ENCODE results near the gene FAF2.
"Not testable (repeated sequence)": the region's sequence is repeated elsewhere in the genome, so short reads cannot be mapped to it uniquely, and the experiment has no call there.

The FAF2 gene

GRCh38 chr5:176542135-176542595, 94.0 kb downstream of the FAF2 start:
- DNase-seq (ENCODE audit: low read depth in 2 of 3, low spot score in 1 of 3), result peak in 1 of 3 donors; percentile 58

DNA sequence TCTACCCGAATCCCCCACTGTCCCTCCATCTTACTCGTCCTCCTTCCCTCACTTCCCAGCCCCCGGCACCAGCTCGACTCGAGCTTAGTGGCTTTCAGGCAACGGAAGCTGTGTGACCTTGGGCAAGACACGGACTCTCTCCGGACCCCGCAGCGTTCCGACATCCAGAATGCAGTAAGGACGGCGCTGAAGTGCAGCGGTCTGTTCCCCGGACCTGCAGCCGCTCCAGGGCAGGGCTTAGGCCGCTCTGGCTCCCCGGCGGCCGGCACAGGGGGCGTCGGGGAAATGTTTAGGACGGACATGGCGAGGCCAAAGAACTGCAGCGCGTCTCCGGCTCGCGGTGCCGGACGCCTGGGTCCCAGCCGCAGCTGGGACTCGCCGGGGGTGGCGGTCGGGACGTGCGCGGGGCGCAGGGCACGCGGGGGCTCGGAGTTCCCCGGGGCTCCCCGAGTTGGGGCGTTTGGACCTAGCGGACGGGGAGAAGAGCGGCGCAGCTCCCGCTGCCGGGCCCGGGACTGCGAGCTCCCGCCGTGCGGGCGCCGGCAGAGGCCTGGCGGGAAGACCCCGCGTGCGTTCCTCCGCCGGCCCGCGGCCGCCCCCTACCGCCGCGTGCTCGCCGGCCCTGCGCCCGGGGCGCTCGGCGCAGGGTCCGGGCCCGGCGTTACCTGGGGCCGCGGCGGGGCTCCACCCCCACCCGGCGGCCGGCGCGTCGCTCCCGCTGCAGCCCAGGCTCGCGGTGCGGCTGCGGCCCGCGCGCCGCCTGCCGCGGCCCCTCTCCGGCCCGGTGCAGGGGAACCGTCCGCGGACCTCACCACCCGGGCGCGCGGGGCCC, 94.6 kb downstream of the FAF2 start:
- no peak for DNase-seq (ENCODE audit: low read depth in 2 of 3, low spot score in 1 of 3)

- peak in 1 of 3 donors; percentile 71 for DNase-seq (ENCODE audit: low read depth in 2 of 3, low spot score in 1 of 3)
Measured at GRCh38 chr5:176543428-176544182, 95.4 kb downstream of the FAF2 start.

DNA sequence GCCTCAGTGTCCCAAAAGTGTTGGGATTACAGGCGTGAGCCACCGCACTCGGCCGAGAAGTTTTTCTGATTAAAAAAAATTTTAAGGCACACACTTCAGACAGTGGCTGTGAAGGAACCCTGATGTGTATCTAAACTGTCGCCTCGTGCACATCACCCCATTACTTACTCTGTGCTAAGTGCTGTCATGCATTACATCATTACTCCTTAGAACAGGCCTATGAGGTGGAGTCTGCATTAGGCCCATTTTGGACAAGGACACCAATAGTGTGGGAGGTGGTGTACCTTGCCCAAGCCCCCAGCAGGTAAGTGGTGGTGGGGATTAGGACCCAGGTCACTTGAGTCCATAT, 97.2 kb downstream of the FAF2 start:
- no peak for DNase-seq (ENCODE audit: low read depth in 2 of 3, low spot score in 1 of 3)

GRCh38 chr5:176545737-176546509, 97.7 kb downstream of the FAF2 start:
- DNase-seq (ENCODE audit: low read depth in 2 of 3, low spot score in 1 of 3), result no peak

DNA sequence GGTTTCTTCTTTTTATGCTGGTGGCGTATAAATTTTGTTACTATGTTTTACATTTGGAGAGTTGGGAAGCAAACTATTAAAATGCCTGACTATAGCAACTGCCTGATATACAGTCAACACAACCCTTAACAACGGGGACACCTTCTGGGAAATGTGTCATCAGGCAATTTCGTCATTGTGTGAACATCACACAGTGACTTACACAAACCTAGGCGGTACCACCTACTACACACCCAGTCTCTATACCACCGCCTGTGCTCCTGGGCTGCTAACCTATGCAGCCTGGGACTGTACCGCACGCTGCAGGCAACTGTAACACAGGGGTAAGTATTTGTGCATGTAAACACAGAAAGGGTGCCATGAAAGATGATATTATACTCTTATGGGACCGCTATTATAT, 99.6 kb downstream of the FAF2 start:
- no peak for DNase-seq (ENCODE audit: low read depth in 2 of 3, low spot score in 1 of 3)

GRCh38 chr5:176548967-176549444, 100.8 kb downstream of the FAF2 start, which contains the start of gene CDHR2:
TSS of gene CDHR2 (plus strand) at chr5:176549342. CDS start at chr5:176565353, 16,011 bp downstream.
- no peak for DNase-seq (ENCODE audit: low read depth in 2 of 3, low spot score in 1 of 3)

DNA sequence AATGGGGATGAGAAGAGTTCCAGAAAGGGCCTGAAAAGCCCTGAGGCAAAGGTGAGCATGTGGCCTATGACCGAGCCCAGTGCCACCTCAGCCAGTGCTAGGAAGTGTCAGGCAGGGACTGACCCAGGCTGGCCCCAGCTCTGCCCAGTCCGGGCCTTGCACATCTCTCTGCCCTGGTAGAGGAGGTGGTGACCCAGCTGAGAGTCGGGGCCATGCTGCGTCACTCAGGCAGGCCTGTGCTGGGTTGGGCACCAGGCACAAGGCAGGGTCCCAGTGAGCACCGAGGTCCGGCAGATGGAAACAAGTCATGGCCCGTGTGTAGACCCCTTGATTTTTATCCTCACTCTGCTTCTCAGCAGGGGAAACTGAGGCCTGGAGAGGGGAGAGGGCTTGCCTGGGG, 101.7 kb downstream of the FAF2 start:
- no peak for DNase-seq (ENCODE audit: low read depth in 2 of 3, low spot score in 1 of 3)

DNA sequence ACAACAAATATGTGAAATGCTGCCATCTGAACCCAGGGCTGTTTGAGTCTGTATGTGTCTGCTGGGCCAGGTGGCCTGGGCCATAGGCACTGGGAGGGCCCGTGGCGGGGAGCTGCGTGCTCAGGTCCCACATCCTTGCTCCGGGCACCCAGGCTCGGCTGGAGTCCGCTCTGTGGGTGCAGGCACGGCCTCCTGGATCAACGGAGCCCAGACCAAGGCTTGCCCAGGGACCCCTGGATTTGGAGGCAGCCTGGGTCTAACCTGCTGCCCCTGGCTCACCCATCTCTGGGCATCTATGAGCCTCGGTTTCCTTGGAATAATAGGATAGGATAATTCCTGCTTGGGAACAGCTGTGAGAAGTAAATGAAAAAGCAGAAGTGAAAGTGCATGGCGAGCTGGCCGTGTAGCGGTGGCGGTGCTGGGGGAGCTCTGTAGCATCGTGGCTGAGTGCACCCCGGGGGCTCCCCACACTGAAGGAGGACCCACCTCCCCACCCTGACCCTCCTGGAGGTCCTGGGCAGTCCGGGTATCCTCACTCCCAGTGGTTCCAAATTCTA, 102.2 kb downstream of the FAF2 start:
- no peak for DNase-seq (ENCODE audit: low read depth in 2 of 3, low spot score in 1 of 3)

DNA sequence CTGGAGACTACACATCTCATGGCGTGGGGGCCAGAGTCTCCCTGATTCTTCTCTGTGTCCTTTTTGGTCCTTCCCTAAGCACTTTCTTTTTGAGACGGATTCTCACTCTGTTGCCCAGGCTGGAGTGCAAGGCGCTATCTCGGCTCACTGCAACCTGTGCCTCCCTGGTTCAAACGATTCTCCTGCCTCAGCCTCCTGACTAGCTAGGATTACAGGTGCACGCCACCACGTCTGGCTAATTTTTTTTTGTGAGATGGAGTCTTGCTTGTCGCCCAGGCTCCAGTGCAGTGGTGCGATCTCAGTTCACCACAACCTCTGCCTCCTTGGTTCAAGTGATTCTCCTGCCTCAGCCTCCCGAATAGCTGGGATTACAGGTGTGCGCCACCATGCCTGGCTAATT, 102.8 kb downstream of the FAF2 start:
- not testable (repeated sequence) for DNase-seq (ENCODE audit: low read depth in 2 of 3, low spot score in 1 of 3)

- DNase-seq (ENCODE audit: low read depth in 2 of 3, low spot score in 1 of 3), result no peak
Measured at GRCh38 chr5:176552332-176552869, 104.2 kb downstream of the FAF2 start.

- DNase-seq (ENCODE audit: low read depth in 2 of 3, low spot score in 1 of 3), result no peak
Measured at GRCh38 chr5:176553260-176554085, 105.3 kb downstream of the FAF2 start.

DNA sequence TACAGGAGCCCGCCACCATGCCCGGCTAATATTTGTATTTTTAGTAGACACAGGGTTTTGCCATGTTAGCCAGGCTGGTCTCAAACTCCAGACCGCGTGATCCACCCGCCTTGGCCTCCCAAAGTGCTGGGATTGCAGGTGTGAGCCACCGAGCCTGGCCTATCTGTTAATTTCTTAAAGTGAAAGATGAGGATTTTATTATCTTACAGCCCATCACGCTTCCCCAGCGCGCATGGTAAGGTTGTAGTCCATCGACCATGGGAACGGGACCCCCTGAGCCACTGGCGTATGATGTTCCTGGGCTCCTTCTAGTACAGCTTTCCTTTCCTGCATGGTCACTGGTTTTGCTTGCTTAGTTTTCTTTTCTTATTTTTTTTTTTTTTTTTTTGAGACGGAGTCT, 109.7 kb downstream of the FAF2 start:
- DNase-seq (ENCODE audit: low read depth in 2 of 3, low spot score in 1 of 3), result no peak

All from stimulated activated CD4-positive, alpha-beta T cell treated with anti-CD3 and anti-CD28 coated beads, Interleukin-12 subunit alpha, Interleukin-12 subunit beta, amount 100 ng/mL, for 48 hours (primary cell).